K562 (cell line): ENCODE measurements around the gene TUBA1B. TPM values are rescaled to one million over a fixed set of nuclear protein-coding genes. Genes with fewer than 3 reads are reported as not detected.
A peak's percentile ranks its signal among the peaks of the same experiment; 100 is the strongest.

Experiments used
- ARID1B ChIP-seq: fragments of 450-650 bp; IDR thresholded peaks from 2 replicates; pipeline ENCODE4 v1.6.1; 2016; ENCODE audit warnings: antibody characterized with exemption, mild to moderate bottlenecking, inconsistent platforms
- C11orf30 ChIP-seq: fragments of 450-650 bp; IDR thresholded peaks from 2 replicates; pipeline ENCODE4 v1.6.1; 2016; ENCODE audit warnings: low read depth, mild to moderate bottlenecking
- CCAR2 ChIP-seq: fragments of 200-400 bp; formaldehyde crosslinking; IDR thresholded peaks from 2 replicates; pipeline ENCODE4 v1.6.1; 2017; ENCODE audit warnings: mild to moderate bottlenecking, low read depth, low read length
- JUNB ChIP-seq: fragments of 450-650 bp; formaldehyde crosslinking; conservative IDR thresholded peaks from 2 replicates; pipeline ENCODE4 v1.4.0; 2020; ENCODE audit warnings: mild to moderate bottlenecking
- MCM5 ChIP-seq: fragments of 450-650 bp; IDR thresholded peaks from 2 replicates; pipeline ENCODE4 v1.6.1; 2016; ENCODE audit warnings: low read depth
- NONO ChIP-seq, 2 experiments: fragments of 200-400 bp in 1 of 2; fragments of 450-650 bp in 1 of 2; formaldehyde crosslinking in 1 of 2; IDR thresholded peaks; 2 replicates each; pipeline ENCODE4 v1.6.1; 2017; ENCODE audit warnings: low read depth in 2 of 2, mild to moderate bottlenecking in 2 of 2, moderate library complexity in 2 of 2, low read length in 1 of 2
- SREBF2 ChIP-seq: sonication (generic); formaldehyde crosslinking; IDR thresholded peaks from 2 replicates; pipeline ENCODE4 v1.4.0; 2020; ENCODE audit warnings: mild to moderate bottlenecking, missing genetic modification reagents
- ZFX ChIP-seq: sonication (generic); formaldehyde crosslinking; IDR thresholded peaks from 2 replicates; pipeline ENCODE4 v1.8.0; 2022; ENCODE audit warnings: mild to moderate bottlenecking, missing genetic modification reagents, moderate library complexity
- ZNF57 ChIP-seq: fragments of 450-650 bp; formaldehyde crosslinking; IDR thresholded peaks from 2 replicates; pipeline ENCODE4 v1.4.0; 2020; ENCODE audit warnings: mild to moderate bottlenecking, moderate library complexity
- ZNF668 ChIP-seq: fragments of 250-450 bp; sonication (Bioruptor Pico); IDR thresholded peaks from 2 replicates; pipeline ENCODE4 v1.8.0; 2022; ENCODE audit warnings: mild to moderate bottlenecking, inconsistent platforms
- polyA plus RNA-seq, 8 experiments: library from polyadenylated mRNA; depleted of rRNA in 4 of 8; stranded (reverse) in 5 of 8; unstranded in 3 of 8; fragments of >200 nt; fragmentation: Nextera tagmentation in 2 of 8; fragmentation: Illumina TruSeq in 1 of 8; extraction: Ambion mirVana in 2 of 8; extraction: Trizol in 1 of 8; gene quantifications; 2 replicates each; pipeline versions ENCODE4 v1.2.1 to v1.2.3, GENCODE V29; 2011 to 2014; ENCODE audit warnings: inconsistent platforms in 1 of 8, missing spikeins in 1 of 8
- total RNA-seq, 7 experiments: library from RNA; depleted of rRNA in 6 of 7; stranded (reverse); fragments of >200 nt in 6 of 7; fragmentation: Illumina TruSeq in 2 of 7; extraction: Trizol in 2 of 7; gene quantifications; 2 replicates each; pipeline versions ENCODE4 v1.2.1 to v1.2.3, GENCODE V29; 2011 to 2021; ENCODE audit warnings: low replicate concordance in 1 of 7
- TF ChIP-seq, protein P1 (sequence below): fragments of 450-650 bp; IDR thresholded peaks from one replicate; pipeline ENCODE4 v1.6.1; 2018; ENCODE audit warnings: mild to moderate bottlenecking, moderate library complexity; ENCODE audit not compliant: partially characterized antibody
- TF ChIP-seq, protein P2 (sequence below): sonication (generic); IDR thresholded peaks from 2 replicates; pipeline ENCODE4 v1.6.1; 2016
- TF ChIP-seq, protein P3 (sequence below): fragments of 250-450 bp; sonication (Bioruptor Pico); IDR thresholded peaks from 2 replicates; pipeline ENCODE4 v1.9.0; 2021; ENCODE audit warnings: mild to moderate bottlenecking, inconsistent platforms
- TF ChIP-seq, protein P4 (sequence below): IDR thresholded peaks from 2 replicates; pipeline ENCODE4 v1.6.1; 2012; ENCODE audit warnings: low read depth, low read length, improper control_type of control experiment, borderline replicate concordance
- TF ChIP-seq, protein P5 (sequence below): fragments of 450-650 bp; formaldehyde crosslinking; IDR thresholded peaks from 2 replicates; pipeline ENCODE4 v1.4.0; 2020; ENCODE audit warnings: mild to moderate bottlenecking

TUBA1B gene
- total and polyA plus RNA-seq, 9 of the 15 experiments (the other 6 are each of a cell fraction or from before 2014, with no cell fraction given) = 2,189 to 4,624 (median 2,628) TPM

DNA sequence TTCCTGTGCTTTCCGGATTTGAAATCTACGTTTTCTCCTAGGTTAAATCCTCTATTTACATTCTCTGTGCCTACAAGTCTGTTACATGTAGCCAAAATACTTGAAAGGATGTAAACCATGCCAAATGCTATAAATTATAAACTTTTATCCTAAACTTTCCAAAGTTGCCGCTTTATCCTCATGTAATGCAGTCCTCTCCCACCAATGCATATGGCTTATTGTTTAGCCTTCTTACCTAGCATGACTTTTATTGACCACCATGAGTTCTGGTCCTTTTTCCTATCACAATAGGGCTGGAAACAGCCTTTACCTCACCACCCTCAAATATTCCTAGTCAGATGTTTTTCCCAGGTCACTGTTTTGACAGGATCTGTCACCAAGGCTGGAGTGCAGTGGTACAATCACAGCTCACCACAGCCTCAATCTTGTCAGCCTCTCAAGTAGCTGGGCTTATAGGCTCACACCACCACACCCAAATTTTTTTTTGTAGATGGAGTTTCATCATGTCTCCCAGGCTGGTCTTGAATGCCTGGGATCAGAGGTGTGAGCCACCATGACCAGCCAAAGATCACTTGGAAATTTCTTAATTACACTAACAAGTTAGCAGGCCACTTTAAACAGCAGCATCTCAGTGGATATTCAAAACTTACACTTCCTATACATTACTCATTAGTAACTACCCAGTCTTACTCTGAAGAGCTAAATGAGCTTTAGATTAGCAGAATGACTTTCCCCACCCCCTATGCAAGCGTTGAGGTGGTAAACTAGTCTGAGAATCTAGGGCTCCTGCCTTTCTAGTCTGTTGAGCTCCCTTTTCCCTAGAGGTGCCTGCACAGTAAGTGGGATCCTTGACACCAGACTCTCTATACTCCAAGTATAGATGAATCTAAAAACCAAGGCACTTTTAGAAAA is 4.1 kb downstream of the TUBA1B start (continued):
- TF ChIP-seq, protein P1, sequence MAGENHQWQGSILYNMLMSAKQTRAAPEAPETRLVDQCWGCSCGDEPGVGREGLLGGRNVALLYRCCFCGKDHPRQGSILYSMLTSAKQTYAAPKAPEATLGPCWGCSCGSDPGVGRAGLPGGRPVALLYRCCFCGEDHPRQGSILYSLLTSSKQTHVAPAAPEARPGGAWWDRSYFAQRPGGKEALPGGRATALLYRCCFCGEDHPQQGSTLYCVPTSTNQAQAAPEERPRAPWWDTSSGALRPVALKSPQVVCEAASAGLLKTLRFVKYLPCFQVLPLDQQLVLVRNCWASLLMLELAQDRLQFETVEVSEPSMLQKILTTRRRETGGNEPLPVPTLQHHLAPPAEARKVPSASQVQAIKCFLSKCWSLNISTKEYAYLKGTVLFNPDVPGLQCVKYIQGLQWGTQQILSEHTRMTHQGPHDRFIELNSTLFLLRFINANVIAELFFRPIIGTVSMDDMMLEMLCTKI = no peak
- no peak for TF ChIP-seq C11orf30
- TF ChIP-seq ARID1B = 0 out of 2 replicates have a peak, but pooled peaks have one; percentile 37
- TF ChIP-seq, protein P2, sequence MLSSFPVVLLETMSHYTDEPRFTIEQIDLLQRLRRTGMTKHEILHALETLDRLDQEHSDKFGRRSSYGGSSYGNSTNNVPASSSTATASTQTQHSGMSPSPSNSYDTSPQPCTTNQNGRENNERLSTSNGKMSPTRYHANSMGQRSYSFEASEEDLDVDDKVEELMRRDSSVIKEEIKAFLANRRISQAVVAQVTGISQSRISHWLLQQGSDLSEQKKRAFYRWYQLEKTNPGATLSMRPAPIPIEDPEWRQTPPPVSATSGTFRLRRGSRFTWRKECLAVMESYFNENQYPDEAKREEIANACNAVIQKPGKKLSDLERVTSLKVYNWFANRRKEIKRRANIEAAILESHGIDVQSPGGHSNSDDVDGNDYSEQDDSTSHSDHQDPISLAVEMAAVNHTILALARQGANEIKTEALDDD = peak; percentile 67
- no peak for TF ChIP-seq ZNF57
- TF ChIP-seq, protein P3, sequence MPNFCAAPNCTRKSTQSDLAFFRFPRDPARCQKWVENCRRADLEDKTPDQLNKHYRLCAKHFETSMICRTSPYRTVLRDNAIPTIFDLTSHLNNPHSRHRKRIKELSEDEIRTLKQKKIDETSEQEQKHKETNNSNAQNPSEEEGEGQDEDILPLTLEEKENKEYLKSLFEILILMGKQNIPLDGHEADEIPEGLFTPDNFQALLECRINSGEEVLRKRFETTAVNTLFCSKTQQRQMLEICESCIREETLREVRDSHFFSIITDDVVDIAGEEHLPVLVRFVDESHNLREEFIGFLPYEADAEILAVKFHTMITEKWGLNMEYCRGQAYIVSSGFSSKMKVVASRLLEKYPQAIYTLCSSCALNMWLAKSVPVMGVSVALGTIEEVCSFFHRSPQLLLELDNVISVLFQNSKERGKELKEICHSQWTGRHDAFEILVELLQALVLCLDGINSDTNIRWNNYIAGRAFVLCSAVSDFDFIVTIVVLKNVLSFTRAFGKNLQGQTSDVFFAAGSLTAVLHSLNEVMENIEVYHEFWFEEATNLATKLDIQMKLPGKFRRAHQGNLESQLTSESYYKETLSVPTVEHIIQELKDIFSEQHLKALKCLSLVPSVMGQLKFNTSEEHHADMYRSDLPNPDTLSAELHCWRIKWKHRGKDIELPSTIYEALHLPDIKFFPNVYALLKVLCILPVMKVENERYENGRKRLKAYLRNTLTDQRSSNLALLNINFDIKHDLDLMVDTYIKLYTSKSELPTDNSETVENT (CRISPR knock-in tag) = peak; percentile 46; the same call in 1 of the 2 replicates
- no peak for TF ChIP-seq CCAR2
- TF ChIP-seq MCM5 = no peak
- TF ChIP-seq, protein P4, sequence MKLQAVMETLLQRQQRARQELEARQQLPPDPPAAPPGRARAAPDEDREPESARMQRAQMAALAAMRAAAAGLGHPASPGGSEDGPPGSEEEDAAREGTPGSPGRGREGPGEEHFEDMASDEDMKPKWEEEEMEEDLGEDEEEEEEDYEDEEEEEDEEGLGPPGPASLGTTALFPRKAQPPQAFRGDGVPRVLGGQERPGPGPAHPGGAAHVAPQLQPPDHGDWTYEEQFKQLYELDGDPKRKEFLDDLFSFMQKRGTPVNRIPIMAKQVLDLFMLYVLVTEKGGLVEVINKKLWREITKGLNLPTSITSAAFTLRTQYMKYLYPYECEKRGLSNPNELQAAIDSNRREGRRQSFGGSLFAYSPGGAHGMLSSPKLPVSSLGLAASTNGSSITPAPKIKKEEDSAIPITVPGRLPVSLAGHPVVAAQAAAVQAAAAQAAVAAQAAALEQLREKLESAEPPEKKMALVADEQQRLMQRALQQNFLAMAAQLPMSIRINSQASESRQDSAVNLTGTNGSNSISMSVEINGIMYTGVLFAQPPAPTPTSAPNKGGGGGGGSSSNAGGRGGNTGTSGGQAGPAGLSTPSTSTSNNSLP = no peak
- no peak for TF ChIP-seq ZFX (CRISPR knock-in tag)
- TF ChIP-seq JUNB (CRISPR knock-in tag) = no peak
- no peak for TF ChIP-seq ZNF668 (CRISPR knock-in tag)
- TF ChIP-seq, protein P5, sequence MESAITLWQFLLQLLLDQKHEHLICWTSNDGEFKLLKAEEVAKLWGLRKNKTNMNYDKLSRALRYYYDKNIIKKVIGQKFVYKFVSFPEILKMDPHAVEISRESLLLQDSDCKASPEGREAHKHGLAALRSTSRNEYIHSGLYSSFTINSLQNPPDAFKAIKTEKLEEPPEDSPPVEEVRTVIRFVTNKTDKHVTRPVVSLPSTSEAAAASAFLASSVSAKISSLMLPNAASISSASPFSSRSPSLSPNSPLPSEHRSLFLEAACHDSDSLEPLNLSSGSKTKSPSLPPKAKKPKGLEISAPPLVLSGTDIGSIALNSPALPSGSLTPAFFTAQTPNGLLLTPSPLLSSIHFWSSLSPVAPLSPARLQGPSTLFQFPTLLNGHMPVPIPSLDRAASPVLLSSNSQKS (CRISPR knock-in tag) = no peak
- TF ChIP-seq NONO (IDR thresholded peaks at IDR 0.05; ENCODE audit: low read depth in 2 of 2, low read length in 1 of 2) = no peak
- TF ChIP-seq SREBF2 = no peak
